Activated naive CD4-positive, alpha-beta T cell treated with anti-CD3 and anti-CD28 coated beads for 36 hours (primary cell): ENCODE data around the gene ARHGAP22. TPM values are rescaled to one million over a fixed set of nuclear protein-coding genes. Genes with fewer than 3 reads are reported as not detected.

Source experiments
- CTCF ChIA-PET: fragments of 350-600 bp; sonication (Branson Sonifier 250); formaldehyde crosslinking; loops from one replicate; lab custom pipeline; 2021; ENCODE audit warnings: antibody characterized with exemption; lab: Charles Lee
- DNase-seq: peaks from one replicate; pipeline ENCODE4 v3.0.0-alpha.2; 2020
- H3K27ac Mint-ChIP-seq: one replicate; pipeline ENCODE4 v1.8.0; 2021; ENCODE audit warnings: mild to moderate bottlenecking, mixed read lengths
- H3K27me3 Mint-ChIP-seq: one replicate; pipeline ENCODE4 v1.8.0; 2021; ENCODE audit warnings: low read depth, mixed read lengths
- H3K36me3 Mint-ChIP-seq: one replicate; pipeline ENCODE4 v1.8.0; 2021; ENCODE audit warnings: low read depth, mixed read lengths
- H3K4me1 Mint-ChIP-seq: one replicate; pipeline ENCODE4 v1.8.0; 2021; ENCODE audit warnings: low read depth, mixed read lengths
- H3K4me3 Mint-ChIP-seq: one replicate; pipeline ENCODE4 v1.8.0; 2021; ENCODE audit warnings: mild to moderate bottlenecking, moderate library complexity, mixed read lengths
- H3K9me3 Mint-ChIP-seq: one replicate; pipeline ENCODE4 v1.8.0; 2021; ENCODE audit warnings: mixed read lengths
- intact Hi-C: fragments of 100-400 bp; cut with micrococcal nuclease; formaldehyde crosslinking; loops from one replicate; pipeline ENCODE4 v1.15.1; 2023
- total RNA-seq, 2 experiments: library from RNA; stranded (reverse); gene quantifications; one replicate each; pipeline ENCODE4 v1.2.3, GENCODE V29; 2021

The ARHGAP22 gene
- total RNA-seq, 2 experiments from 2014 or later, result not detected

DNA sequence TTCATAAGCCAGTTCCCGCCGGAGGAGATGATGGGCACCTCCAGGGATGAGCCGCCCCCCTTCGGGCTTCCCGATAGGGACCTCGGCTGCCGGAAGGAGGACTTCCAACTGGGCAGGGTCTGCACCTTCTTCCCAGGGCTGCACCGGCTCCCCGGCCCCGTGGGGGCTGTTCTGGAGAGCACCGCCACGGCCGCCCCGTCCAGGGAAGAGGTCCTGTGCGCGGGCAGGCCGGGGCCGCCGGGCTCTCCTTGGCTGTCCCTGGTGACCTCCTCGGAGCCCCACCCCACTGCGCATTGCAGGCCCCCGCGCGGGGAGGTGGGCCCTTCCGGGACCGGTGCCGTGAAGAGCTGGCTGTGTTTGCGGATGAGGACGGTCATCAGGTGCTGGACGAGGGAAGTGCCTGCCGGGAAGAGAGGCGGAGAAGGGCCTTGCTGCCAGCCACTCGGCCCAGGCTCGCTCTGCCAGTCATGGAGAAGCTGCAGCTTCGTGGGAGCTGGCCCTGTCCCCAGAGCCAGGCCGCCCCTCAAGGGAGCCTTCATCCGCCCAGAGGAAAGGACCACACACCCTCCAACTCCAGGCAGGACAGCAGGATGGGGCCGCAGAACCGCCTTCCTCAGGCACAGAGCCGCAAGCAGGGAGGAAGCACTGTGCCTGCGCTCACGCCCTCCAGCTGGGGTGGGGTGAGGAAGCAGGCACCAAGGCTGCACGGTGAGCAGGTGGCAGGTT lies 154.0 kb downstream of the ARHGAP22 start:
- no peak overlapping the region for H3K4me3 Mint-ChIP-seq
- intact Hi-C loops, result no loop called here
- CTCF ChIA-PET, result no interaction called here
- H3K36me3 Mint-ChIP-seq, result no peaks in the 10 kb centered on the region
- H3K27me3 Mint-ChIP-seq, result no peaks in the 10 kb centered on the region
- no peaks in the 10 kb centered on the region for H3K9me3 Mint-ChIP-seq
- H3K4me1 Mint-ChIP-seq, result no peaks in the 10 kb centered on the region
- no peak overlapping the region for H3K27ac Mint-ChIP-seq
- DNase-seq, result no peak

DNA sequence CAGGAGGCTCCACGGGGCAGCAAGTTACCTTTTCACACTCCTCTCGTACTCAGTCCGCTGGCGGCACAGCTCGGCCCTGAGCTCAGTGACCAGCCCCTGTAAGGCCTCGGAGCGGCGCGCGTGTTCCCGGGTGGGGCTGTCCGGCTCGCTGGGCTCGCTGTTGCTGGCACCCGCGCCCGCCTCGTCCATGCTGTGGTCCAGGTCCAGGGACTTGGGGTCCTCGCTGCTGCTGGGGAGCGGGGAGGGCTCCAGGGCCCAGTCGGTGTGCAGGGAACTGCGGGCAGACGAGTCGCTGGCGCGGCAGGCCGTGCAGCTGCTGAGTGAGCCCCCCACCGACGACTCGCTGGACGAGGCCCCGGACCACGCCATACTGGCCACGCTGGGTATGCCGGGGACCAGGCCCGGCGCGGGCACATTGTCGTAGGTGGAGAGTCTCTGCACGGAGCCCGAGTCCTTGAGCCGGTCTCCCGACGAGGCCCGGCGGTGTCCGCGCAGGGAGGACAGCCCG lies 154.6 kb downstream of the ARHGAP22 start:
- CTCF ChIA-PET, result no interaction called here
- Mint-ChIP-seq H3K27ac (no peak overlapping the region), H3K27me3 (no peaks in the 10 kb centered on the region), H3K9me3 (no peaks in the 10 kb centered on the region), H3K4me1 (no peaks in the 10 kb centered on the region), H3K36me3 (no peaks in the 10 kb centered on the region), H3K4me3 (no peak overlapping the region)
- DNase-seq, result no peak
- intact Hi-C loops, result no loop called here

DNA sequence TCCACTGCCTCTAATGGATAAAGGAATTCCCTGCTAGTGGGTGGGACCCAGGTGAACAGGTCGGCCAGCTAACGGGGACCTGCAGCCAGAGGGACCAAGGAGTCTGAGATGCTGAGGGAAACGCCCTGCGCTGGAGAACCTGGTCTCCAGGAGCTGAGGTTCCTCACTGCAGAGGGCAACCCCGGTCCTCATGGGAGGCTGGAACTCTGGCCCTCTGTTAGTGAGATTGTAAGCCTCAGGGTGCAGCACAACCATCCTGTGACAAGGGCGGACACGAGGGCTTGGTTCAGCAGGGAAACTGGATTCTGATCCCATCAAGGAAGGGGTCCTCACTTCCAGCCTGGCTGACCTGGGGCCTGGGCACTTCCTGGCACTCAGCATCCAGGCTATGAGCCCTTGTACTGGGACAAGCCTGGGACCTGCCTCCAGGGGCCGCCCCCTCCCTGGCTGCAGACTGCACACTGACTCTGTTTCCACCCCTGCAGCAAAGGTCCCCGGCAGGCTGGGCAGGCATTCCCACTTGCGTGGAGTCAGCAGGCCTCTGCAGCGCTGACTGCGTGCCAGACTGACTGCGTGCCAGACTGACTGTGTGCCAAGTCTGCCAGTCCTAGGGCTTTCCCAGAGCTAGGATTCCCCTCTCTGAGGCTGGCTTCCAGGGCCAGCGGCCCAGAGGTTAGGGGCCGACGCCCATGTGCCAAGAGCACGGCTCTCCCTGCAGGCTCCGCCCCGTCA lies 155.2 kb downstream of the ARHGAP22 start:
- DNase-seq, result no peak
- CTCF ChIA-PET, result no interaction called here
- H3K4me3 Mint-ChIP-seq, result no peak overlapping the region

DNA sequence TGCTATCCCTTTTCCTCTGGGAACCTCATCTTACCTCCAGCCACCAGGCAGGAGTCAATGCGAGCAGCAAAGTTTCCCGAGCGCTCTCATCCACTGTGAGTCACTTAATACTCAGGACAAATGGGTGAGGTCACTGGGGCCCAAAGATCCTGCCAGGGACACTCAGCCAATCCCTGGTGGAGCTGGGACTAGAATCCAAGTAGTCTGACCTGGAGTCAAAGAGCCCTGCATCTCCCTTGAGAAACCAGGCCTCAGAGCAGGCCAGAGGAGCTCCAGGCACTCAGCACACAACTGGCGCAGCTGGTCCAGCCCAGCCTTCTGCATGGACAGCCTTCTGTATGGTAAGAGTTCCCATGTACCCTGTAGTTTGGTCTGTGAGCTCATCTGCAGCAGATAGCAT lies 156.1 kb downstream of the ARHGAP22 start:
- H3K36me3 Mint-ChIP-seq, result no peaks in the 10 kb centered on the region
- no peak overlapping the region for H3K27ac Mint-ChIP-seq

More for the DNA sequence above, 155.2 kb downstream of the ARHGAP22 start:
- Mint-ChIP-seq H3K27ac (no peak overlapping the region), H3K36me3 (no peaks in the 10 kb centered on the region), H3K9me3 (no peaks in the 10 kb centered on the region), H3K27me3 (no peaks in the 10 kb centered on the region), H3K4me1 (no peaks in the 10 kb centered on the region)
- intact Hi-C loops, result no loop called here

DNA sequence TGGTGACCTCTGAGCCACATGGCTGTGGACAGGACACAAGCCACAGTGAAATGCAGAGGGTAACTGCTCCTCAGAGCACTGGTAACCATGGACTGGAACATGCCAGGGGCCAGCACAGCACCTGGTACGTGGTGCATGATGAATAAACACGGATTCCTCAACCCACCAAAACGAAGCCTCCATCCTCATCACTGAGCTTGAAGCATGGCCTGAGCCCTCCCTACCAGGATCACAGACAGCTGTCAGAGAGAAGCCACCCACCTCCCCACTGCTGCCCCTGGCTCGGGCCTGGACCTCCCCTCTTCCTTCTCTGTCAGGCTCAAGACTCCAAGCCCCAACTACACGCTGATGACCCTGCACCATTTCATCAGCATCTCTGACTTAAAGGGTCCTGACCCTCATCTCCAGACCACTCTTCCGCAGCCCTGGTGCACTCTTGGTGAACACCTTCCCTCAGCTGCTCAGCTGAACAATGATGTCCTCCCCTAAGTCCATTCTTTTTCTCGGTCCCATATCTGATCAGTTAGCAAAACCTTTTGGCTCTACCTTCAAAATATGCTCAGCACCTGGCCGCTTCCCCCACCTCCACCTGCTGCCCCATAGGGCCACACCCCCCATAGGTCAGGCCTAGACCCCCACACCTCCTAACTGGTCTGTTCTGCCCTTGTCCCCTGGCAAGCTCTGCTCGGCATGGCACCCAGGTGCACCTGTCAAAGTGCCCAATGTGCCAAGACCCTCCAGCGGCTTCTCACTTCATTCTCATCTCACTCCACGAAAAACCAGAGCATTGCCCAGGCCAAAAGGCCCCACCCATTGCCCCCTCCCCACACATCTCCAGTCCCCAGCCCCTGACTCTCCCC lies 157.3 kb downstream of the ARHGAP22 start:
- DNase-seq, result no peak
- CTCF ChIA-PET, result no interaction called here
- no peak overlapping the region for H3K27ac Mint-ChIP-seq
- intact Hi-C loops, result no loop called here
- H3K27me3 Mint-ChIP-seq, result no peaks in the 10 kb centered on the region
- no peaks in the 10 kb centered on the region for H3K36me3 Mint-ChIP-seq
- H3K9me3 Mint-ChIP-seq, result no peaks in the 10 kb centered on the region
- H3K4me1 Mint-ChIP-seq, result no peaks in the 10 kb centered on the region
- H3K4me3 Mint-ChIP-seq, result no peak overlapping the region

More for the DNA sequence above, 156.1 kb downstream of the ARHGAP22 start:
- Mint-ChIP-seq H3K9me3 (no peaks in the 10 kb centered on the region), H3K4me1 (no peaks in the 10 kb centered on the region), H3K27me3 (no peaks in the 10 kb centered on the region), H3K4me3 (no peak overlapping the region)
- CTCF ChIA-PET, result no interaction called here
- intact Hi-C loops, result no loop called here
- DNase-seq, result no peak

DNA sequence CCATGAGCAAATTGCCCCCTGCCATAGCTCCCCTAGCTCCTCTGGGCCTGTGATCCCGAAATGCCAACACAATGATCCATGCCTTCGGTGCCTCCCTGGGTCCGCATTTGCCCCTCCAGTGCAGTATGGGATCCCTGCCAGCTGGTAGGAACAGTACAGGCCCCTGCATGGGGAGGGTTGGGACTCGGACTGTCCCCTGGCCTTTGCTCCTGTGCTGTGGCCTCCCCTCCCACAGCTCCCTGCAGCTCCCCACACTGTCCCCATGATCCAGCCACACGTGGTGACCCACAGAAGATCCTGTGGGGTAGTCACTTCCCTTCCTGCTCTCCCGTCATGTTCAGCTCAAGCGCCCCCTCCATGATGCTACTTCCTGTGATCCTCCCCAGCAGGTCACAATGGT lies 158.1 kb downstream of the ARHGAP22 start:
- CTCF ChIA-PET, result no interaction called here
- intact Hi-C loops, result no loop called here

DNA sequence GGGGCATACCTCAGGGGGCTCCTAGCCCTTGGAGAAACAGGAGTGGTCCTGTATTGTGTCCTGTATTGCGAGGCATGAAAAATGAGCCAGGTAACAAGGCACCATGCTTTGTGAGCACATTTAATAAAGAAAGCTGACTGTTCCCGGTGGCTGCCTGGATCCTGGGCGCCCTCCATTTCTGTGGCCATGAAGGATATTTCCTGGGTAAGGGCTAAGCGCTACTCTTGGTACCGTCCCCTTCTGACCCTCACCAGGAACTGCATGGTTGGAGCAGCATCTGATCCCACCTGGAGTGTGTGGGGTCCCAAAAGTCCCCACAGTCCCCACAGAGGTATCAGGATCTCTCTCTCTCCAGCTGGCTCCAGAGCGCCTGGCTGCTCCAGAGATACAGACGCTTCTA lies 158.9 kb downstream of the ARHGAP22 start:
- CTCF ChIA-PET, result no interaction called here
- no peaks in the 10 kb centered on the region for H3K9me3 Mint-ChIP-seq
- intact Hi-C loops, result no loop called here
- H3K27me3 Mint-ChIP-seq, result no peaks in the 10 kb centered on the region
- no peak for DNase-seq
- no peaks in the 10 kb centered on the region for H3K4me1 Mint-ChIP-seq
- no peaks in the 10 kb centered on the region for H3K36me3 Mint-ChIP-seq
- no peak overlapping the region for H3K4me3 Mint-ChIP-seq
- no peak overlapping the region for H3K27ac Mint-ChIP-seq

More for the DNA sequence above, 158.1 kb downstream of the ARHGAP22 start:
- H3K36me3 Mint-ChIP-seq, result no peaks in the 10 kb centered on the region
- H3K27ac Mint-ChIP-seq, result no peak overlapping the region
- no peaks in the 10 kb centered on the region for H3K9me3 Mint-ChIP-seq
- H3K4me3 Mint-ChIP-seq, result no peak overlapping the region
- no peaks in the 10 kb centered on the region for H3K4me1 Mint-ChIP-seq
- no peaks in the 10 kb centered on the region for H3K27me3 Mint-ChIP-seq
- DNase-seq, result no peak

DNA sequence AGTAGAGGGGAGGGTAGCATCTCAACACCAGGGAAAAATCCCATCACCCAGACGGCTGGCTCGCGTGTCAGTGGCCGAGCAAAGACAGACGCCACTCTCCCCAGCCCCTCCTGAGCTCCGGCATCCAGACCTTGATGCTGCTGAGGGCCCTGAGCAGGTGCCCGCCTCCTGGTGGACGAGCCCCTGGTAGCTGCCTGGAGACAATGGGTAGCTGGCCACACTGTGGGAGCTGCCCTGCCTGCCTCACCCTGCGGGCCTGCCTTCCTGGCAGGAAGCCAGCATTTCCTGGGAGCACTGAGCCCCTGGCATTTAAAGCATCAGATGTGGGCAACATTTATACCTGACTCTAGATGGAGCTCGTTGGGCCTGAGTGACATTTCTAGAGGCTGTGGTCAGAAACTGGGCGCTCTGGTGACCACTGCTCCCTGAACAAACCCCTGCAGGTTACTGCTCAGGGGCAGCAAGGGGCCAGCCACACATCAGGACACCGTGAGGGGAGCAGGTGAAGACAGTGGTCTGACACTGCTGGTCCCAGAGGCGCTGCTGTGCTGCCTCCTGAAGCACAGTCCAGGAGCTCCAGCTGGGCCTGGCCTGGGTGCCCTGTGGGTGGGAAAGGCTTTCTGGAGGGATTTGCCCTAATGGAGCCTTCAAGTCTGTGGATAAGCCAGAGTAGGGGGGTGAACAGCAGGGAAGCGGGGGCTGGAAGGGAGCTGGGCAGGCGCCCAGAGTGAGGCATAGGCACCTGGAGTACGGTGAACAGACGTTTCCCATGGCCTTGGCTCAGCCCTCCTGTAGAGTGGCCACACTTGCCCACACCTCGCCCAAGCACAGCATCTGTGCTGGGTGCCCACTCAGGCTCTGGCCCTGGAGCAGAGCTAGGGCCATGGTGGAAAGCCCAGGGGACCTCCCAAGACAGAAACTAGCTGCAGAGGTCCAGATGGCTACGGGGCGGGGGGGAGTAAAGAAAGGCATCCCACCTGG lies 159.7 kb downstream of the ARHGAP22 start:
- intact Hi-C loops, result no loop called here
- Mint-ChIP-seq H3K27me3 (no peaks in the 10 kb centered on the region), H3K4me3 (no peak overlapping the region), H3K36me3 (no peaks in the 10 kb centered on the region), H3K9me3 (no peaks in the 10 kb centered on the region), H3K27ac (no peak overlapping the region), H3K4me1 (no peaks in the 10 kb centered on the region)
- CTCF ChIA-PET, result no interaction called here
- DNase-seq, result no peak

DNA sequence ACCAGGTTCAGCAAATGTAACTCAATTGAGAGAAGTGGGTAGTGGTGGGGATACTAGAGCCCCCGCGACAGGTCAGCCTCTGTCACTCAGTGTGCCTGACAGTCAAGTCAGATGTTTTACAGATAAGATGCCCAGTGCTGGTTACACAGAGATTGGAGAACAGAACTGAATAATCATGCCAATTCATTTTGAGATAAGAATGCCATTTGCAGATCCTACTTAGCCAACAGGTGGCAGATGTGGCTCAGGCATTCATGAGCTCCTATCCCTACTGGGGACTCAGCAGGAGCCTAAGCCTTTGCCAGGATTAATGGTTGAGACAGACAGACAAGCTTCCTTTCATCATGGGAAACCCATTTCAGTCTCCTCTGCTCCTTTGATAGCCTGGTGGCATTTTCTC lies 160.6 kb downstream of the ARHGAP22 start:
- DNase-seq, result no peak
- Mint-ChIP-seq H3K4me3 (no peak overlapping the region), H3K9me3 (no peaks in the 10 kb centered on the region), H3K36me3 (no peaks in the 10 kb centered on the region), H3K27me3 (no peaks in the 10 kb centered on the region), H3K27ac (no peak overlapping the region), H3K4me1 (no peaks in the 10 kb centered on the region)
- CTCF ChIA-PET, result no interaction called here
- intact Hi-C loops, result no loop called here

DNA sequence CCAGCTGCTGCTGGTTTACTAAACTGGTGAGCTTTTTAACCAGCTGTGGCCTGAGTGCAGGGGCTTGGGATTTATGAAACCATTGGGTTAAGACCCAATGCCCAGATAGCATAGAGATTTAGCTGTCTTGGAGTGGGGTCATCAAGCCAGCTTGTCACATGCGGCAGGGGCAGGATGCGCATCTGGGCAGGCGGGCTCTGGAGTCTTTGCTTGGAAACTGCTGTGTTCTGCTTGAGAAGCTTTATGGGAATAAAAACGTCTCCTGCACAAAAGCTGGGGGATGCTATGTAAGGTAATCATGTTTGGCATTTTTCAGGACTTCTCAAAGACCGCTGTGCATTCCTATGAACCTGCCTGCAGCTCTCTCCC lies 162.1 kb downstream of the ARHGAP22 start:
- Mint-ChIP-seq H3K9me3 (no peaks in the 10 kb centered on the region), H3K27me3 (no peaks in the 10 kb centered on the region), H3K27ac (no peak overlapping the region), H3K36me3 (peaks cover 2% of the 10 kb centered on the region), H3K4me1 (no peaks in the 10 kb centered on the region), H3K4me3 (no peak overlapping the region)
- DNase-seq, result no peak
- CTCF ChIA-PET, result interaction anchor here (0.7 to 1.0 kb wide), 2 partner anchors 18 to 24 kb away, joined by 3 read pairs; no protein-coding TSS in a partner anchor
- intact Hi-C loops, result no loop called here

DNA sequence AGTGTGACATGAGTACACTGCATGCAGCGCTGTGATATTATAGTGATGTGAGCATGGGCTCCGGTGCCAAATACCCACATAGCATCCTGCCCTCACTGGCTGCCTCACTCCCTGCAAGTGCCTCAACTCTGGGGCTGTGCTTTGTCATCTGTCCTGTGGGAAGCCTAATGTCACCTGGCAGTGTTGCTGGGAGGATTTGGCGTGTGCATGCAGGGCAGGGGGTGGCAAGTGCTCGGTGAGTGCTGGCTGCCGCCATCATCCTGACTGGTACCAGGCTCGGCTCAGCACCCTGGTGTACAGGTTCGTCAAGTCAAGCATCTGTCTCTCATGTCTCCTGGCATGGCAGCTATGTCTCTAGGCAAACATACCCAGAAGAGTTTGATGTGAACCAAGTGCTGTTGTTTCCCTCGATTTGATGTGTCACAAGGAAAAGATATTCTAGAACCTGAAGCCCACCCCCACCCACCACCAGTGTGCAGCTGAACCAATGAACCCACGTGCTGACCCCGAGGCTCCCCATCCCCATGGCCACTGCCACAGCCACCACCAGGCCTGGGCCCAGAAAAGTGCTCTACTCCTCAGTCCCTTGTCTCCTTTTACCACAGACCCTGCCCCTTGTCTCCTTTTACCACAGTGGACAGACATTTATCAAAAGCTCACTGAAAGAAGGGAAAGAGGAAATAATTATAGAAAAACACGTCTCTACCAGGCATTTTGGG lies 162.6 kb downstream of the ARHGAP22 start:
- intact Hi-C loops, result no loop called here
- CTCF ChIA-PET, result interaction anchor here (1.0 kb wide), 1 partner anchor 17 kb away, joined by 3 read pairs; no protein-coding TSS in a partner anchor
- no peaks in the 10 kb centered on the region for H3K4me1 Mint-ChIP-seq

More for the DNA sequence above, 162.6 kb downstream of the ARHGAP22 start:
- no peaks in the 10 kb centered on the region for H3K27me3 Mint-ChIP-seq
- H3K4me3 Mint-ChIP-seq, result no peak overlapping the region
- no peaks in the 10 kb centered on the region for H3K9me3 Mint-ChIP-seq
- DNase-seq, result no peak
- H3K36me3 Mint-ChIP-seq, result peaks cover 2% of the 10 kb centered on the region
- no peak overlapping the region for H3K27ac Mint-ChIP-seq
